HG03378 (cell line): Measurements from ENCODE around the gene L3MBTL4.
A peak's percentile ranks its signal among the peaks of the same experiment; 100 is the strongest.

ENCODE experiments used
- ATAC-seq: cut with Tn5 transposase; IDR thresholded peaks from one replicate; pipeline ENCODE4 v1.9.1; 2021; ENCODE audit warnings: mild to moderate bottlenecking, moderate library complexity; ENCODE audit not compliant: unreplicated experiment

Gene L3MBTL4

GRCh38 chr18:6004119-6004518, 410.6 kb downstream of the L3MBTL4 start:
- peak; percentile 66 for ATAC-seq

GRCh38 chr18:6001867-6002266, 412.8 kb downstream of the L3MBTL4 start:
- no peak for ATAC-seq

GRCh38 chr18:5998907-5999306, 415.8 kb downstream of the L3MBTL4 start:
- peak; percentile 99 for ATAC-seq

- ATAC-seq: peak; percentile 37
Measured at GRCh38 chr18:5998166-5998881, 416.4 kb downstream of the L3MBTL4 start.

- ATAC-seq: no peak
Measured at GRCh38 chr18:5997361-5997760, 417.4 kb downstream of the L3MBTL4 start.

GRCh38 chr18:5995626-5996025, 419.1 kb downstream of the L3MBTL4 start:
- no peak for ATAC-seq

- ATAC-seq: no peak
Measured at GRCh38 chr18:5993938-5994337, 420.8 kb downstream of the L3MBTL4 start.

- no peak for ATAC-seq
Measured at GRCh38 chr18:5992381-5992780, 422.3 kb downstream of the L3MBTL4 start.

GRCh38 chr18:5987249-5987648, 427.5 kb downstream of the L3MBTL4 start:
- ATAC-seq: no peak

GRCh38 chr18:5986257-5986931, 428.3 kb downstream of the L3MBTL4 start:
- ATAC-seq: no peak

- no peak for ATAC-seq
Measured at GRCh38 chr18:5984245-5984644, 430.5 kb downstream of the L3MBTL4 start.

- no peak for ATAC-seq
Measured at GRCh38 chr18:5983488-5983887, 431.2 kb downstream of the L3MBTL4 start.

- ATAC-seq: peak; percentile 74
Measured at GRCh38 chr18:5982332-5982731, 432.4 kb downstream of the L3MBTL4 start.

GRCh38 chr18:5980721-5981120, 434.0 kb downstream of the L3MBTL4 start:
- ATAC-seq: no peak

GRCh38 chr18:5979971-5980457, 434.7 kb downstream of the L3MBTL4 start:
- peak; percentile 53 for ATAC-seq

GRCh38 chr18:5979176-5979888, 435.4 kb downstream of the L3MBTL4 start:
- no peak for ATAC-seq

- ATAC-seq: no peak
Measured at GRCh38 chr18:5977022-5977421, 437.7 kb downstream of the L3MBTL4 start.

GRCh38 chr18:5975111-5976002, 439.4 kb downstream of the L3MBTL4 start:
- peak; percentile 76 for ATAC-seq

- peak; percentile 8 for ATAC-seq
Measured at GRCh38 chr18:5974696-5975095, 440.0 kb downstream of the L3MBTL4 start.

- no peak for ATAC-seq
Measured at GRCh38 chr18:5973099-5973498, 441.6 kb downstream of the L3MBTL4 start.

- peak; percentile 47 for ATAC-seq
Measured at GRCh38 chr18:5972298-5972697, 442.4 kb downstream of the L3MBTL4 start.
